Lower leg skin (tissue), 3 donors: ENCODE measurements around the gene SUPT7L.

Source experiments
- CTCF ChIP-seq, 3 donors: fragments of 450-650 bp; IDR thresholded peaks; one replicate each; pipeline ENCODE4 v1.5.1; 2016; ENCODE audit warnings: antibody characterized with exemption in 3 of 3, mild to moderate bottlenecking in 3 of 3, moderate library complexity in 2 of 3
- POLR2A ChIP-seq, 2 donors: fragments of 450-650 bp; IDR thresholded peaks; one replicate each; pipeline ENCODE4 v1.6.1; 2016 to 2017; ENCODE audit warnings: antibody characterized with exemption in 2 of 2, mild to moderate bottlenecking in 1 of 2, moderate library complexity in 1 of 2

GRCh38 chr2:27713201-27713600, 49.8 kb upstream of the SUPT7L start:
- no peak for TF ChIP-seq CTCF (IDR thresholded peaks at IDR 0.05)
- TF ChIP-seq POLR2A (IDR thresholded peaks at IDR 0.05): no peak
